ENCODE measurements around the gene SNAI3. TPM values are rescaled to one million over a fixed set of nuclear protein-coding genes. Genes with fewer than 3 reads are reported as not detected.

Gene SNAI3
- total RNA-seq, 1 donor from 2014 or later: not detected

DNA sequence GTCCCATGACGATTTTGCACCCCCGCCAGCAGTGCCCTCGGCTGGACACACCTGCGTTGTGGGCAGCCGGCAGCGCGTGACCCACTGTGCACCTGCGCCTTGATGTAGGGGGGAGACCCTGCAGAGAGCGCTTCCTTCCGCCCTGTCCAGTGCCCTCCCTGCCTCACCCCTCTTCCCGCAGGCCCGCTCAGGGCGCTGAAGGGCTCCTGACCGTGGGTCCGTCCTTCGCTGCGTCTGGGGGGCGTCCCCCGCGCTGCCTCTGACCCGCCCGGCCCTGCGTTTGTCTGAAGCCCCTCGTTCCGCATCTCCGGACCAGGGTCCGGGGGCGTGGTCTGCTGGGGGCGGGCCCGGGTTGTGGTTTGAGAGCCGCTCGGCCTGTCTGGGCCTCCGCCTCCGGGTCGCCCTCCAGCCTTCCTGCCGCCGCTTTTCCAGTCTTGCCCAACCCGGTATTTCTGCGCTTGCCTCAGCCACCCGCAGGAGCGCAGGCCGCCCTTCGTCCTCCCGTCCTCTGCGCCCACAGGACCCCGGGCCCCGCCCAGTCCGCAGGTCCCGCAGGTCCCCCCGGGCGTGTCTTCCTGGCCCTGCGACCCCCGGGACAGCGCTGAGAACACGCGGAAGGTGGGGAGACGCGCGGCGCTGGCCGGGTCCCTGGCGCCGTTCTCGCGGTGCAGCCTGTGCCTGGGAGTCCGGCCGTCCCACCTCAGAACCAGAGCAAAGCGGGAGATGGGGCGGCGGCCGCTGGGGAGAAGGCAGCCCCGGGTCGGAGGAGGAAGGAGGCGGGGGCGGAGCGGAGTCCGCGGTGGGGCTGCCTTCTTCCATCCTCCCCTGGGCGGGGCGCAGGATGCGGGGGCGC, 51.9 kb downstream of the SNAI3 start:
- Histone ChIP-seq H3K27me3 (ENCODE audit: control insufficient read depth, insufficient read depth, low read length) (peaks cover 13% of the 10 kb centered on the region), H3K4me3 (ENCODE audit: low read depth, low read length) (peak overlapping the region; percentile 48), H3K36me3 (ENCODE audit: control insufficient read depth, insufficient read depth, low read length) (peaks cover 8% of the 10 kb centered on the region)
- FAIRE-seq (no peak), DNase-seq (ENCODE audit: low read depth) (peak; percentile 41)
- TF ChIP-seq, protein P1, sequence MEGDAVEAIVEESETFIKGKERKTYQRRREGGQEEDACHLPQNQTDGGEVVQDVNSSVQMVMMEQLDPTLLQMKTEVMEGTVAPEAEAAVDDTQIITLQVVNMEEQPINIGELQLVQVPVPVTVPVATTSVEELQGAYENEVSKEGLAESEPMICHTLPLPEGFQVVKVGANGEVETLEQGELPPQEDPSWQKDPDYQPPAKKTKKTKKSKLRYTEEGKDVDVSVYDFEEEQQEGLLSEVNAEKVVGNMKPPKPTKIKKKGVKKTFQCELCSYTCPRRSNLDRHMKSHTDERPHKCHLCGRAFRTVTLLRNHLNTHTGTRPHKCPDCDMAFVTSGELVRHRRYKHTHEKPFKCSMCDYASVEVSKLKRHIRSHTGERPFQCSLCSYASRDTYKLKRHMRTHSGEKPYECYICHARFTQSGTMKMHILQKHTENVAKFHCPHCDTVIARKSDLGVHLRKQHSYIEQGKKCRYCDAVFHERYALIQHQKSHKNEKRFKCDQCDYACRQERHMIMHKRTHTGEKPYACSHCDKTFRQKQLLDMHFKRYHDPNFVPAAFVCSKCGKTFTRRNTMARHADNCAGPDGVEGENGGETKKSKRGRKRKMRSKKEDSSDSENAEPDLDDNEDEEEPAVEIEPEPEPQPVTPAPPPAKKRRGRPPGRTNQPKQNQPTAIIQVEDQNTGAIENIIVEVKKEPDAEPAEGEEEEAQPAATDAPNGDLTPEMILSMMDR (IDR thresholded peaks at IDR 0.05; ENCODE audit: insufficient read depth, low read length, severe bottlenecking): no peak

DNA sequence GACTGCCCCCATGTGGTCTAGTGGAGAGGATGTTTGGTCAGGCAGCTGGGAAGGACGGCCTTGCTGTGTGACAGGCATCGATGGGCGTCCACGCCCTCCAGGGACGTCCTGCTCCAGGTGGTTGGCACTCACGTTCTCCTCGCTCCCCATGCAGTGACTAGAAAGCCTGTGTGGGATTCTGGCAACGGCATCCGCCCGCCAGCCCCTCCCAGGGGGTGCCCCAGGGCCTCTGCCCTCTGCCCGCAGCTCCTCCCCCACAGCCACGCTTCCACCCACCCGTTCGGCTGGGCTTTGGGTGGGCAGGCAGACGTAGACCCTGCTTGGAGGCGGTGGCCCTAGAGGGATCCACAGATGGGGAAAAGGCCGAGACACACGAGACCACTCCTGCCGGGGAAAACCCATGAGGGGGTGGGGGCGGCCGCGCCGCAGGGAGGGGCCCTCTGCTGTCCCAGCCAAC, 52.6 kb downstream of the SNAI3 start:
- TF ChIP-seq, protein P1 (IDR thresholded peaks at IDR 0.05; ENCODE audit: insufficient read depth, low read length, severe bottlenecking): peak; percentile 48
- no peak for FAIRE-seq
- DNase-seq (ENCODE audit: low read depth): peak; percentile 38
- Histone ChIP-seq H3K4me3 (ENCODE audit: low read depth, low read length) (peak overlapping the region; percentile 48), H3K27me3 (ENCODE audit: control insufficient read depth, insufficient read depth, low read length) (peaks cover 7% of the 10 kb centered on the region), H3K36me3 (ENCODE audit: control insufficient read depth, insufficient read depth, low read length) (peaks cover 8% of the 10 kb centered on the region)

DNA sequence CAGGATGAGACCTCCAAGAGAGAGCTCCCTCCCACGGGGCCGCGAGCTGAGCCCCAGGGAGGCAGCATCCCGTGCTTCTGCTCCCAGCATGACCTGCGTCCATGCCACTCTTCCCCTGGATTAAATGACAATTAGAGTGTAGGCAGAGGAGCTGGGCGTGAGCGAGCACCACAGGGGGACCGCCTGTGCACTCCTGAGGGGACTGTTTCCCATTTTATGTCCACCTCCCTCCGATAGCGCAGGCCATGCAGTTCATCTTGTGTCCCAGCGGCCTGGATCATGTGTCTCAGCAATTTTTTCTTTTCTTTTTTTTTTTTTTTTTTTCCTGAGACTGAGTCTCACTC, 53.7 kb downstream of the SNAI3 start:
- TF ChIP-seq, protein P1 (IDR thresholded peaks at IDR 0.05; ENCODE audit: insufficient read depth, low read length, severe bottlenecking): no peak
- FAIRE-seq (no peak), DNase-seq (ENCODE audit: low read depth) (no peak)
- Histone ChIP-seq H3K36me3 (ENCODE audit: control insufficient read depth, insufficient read depth, low read length) (peaks cover 9% of the 10 kb centered on the region), H3K4me3 (ENCODE audit: low read depth, low read length) (no peak overlapping the region), H3K27me3 (ENCODE audit: control insufficient read depth, insufficient read depth, low read length) (peaks cover 2% of the 10 kb centered on the region)

DNA sequence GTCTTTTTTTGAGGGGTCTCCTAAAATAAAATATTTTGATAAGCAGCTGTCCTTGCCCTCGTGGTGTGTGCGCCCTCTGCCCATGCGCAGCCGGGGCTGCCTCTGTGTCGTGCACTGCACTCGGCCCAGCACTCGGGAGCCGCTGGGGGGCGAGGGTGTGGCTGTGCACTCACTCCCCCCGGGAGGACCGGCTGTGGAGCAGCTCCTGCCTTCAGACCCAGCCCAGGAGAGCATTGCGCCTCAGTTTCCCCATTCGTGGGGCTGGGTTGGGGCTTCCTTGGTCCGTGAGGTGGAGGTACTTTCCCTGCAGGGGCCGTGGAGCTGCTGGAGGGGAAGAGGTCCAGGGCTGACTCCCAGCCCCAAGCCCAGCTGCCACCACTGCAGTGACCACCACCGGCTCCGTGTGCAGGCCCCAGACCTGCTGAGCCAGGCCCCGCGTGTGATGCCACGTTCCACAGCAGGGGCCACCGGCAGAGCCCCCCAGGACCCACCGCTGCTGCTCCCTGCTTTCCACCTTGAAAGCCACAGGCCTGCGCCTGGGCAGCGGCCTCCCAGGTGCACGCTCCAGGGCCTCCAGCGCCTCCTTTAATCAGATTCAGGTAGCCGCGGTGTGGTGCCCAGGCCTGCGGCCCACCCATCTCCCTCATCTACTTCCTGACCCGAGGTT, 54.3 kb downstream of the SNAI3 start:
- peaks cover 2% of the 10 kb centered on the region for H3K27me3 ChIP-seq (ENCODE audit: control insufficient read depth, insufficient read depth, low read length)
- FAIRE-seq (no peak), DNase-seq (ENCODE audit: low read depth) (no peak)
- H3K36me3 ChIP-seq (ENCODE audit: control insufficient read depth, insufficient read depth, low read length): peaks cover 13% of the 10 kb centered on the region
- TF ChIP-seq, protein P1 (IDR thresholded peaks at IDR 0.05; ENCODE audit: insufficient read depth, low read length, severe bottlenecking): no peak
- no peak overlapping the region for H3K4me3 ChIP-seq (ENCODE audit: low read depth, low read length)

DNA sequence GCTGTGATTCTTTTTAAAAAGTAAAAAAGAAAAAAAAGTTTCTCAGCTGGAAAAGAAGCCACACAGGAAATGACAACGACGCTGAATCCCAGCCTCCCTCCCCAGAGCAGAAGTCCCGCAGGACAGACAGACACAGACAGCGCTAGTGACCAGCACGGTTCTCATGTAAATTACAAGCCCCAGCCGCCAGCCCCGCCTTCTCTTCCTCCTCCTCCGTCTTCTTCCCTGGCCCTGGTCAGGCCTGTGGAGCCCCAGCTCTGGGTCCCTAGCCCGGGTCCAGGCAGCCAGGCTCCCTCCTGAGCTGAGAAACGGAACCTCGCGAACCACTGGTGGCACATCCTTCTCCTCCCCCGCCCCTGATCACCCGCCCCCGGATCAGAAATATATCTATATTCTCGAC, 54.9 kb downstream of the SNAI3 start:
- FAIRE-seq (no peak), DNase-seq (ENCODE audit: low read depth) (no peak)
- Histone ChIP-seq H3K27me3 (ENCODE audit: control insufficient read depth, insufficient read depth, low read length) (no peaks in the 10 kb centered on the region), H3K4me3 (ENCODE audit: low read depth, low read length) (no peak overlapping the region), H3K36me3 (ENCODE audit: control insufficient read depth, insufficient read depth, low read length) (peaks cover 13% of the 10 kb centered on the region)
- TF ChIP-seq, protein P1 (IDR thresholded peaks at IDR 0.05; ENCODE audit: insufficient read depth, low read length, severe bottlenecking): no peak

Data from bronchial epithelial cell (primary cell).